ENCODE results near the gene CCR7.
A peak's percentile ranks its signal among the peaks of the same experiment; 100 is the strongest.

CCR7 gene

DNA sequence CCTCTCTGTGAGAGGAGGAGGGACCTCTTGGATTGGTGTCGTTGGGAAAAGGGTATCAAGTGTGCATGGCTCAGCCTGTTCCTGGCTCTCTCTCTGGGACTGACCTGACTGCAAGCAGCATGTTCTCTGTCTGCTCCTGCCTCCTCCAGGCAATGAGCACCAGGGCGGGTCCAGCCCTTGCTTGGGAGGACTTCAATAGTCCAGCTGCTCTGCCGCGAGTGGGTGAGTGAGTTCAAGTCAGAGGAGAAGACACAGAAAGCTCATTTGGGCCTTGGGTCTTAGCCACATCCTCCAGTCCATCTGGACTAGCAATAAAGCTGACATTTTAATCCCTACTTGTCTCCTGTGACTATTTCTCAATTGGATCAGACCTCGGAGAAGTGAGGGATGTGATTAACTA, 38.6 kb downstream of the CCR7 start:
- H3K27ac ChIP-seq (ENCODE audit: extremely low read depth, low read depth, low read length): no peak overlapping the region
- H3K4me3 ChIP-seq (ENCODE audit: low read depth, low read length): no peak overlapping the region
- no peaks in the 10 kb centered on the region for H3K36me3 ChIP-seq (ENCODE audit: control insufficient read depth in 2 of 2, insufficient read depth in 1 of 2, low read length in 2 of 2)
- CTCF ChIA-PET: interaction anchor here (1.0 to 12.0 kb wide), 5 partner anchors 34 to 92 kb away, joined by 3 to 194 read pairs (median 18); partner anchors contain the start of gene IGFBP4
- POLR2A ChIA-PET: no interaction called here
- H3K9me3 ChIP-seq (ENCODE audit: control insufficient read depth, insufficient read depth, low read depth, low read length): no peaks in the 10 kb centered on the region; the same call in 1 of the 2 replicates
- TF ChIP-seq ZNF768 (tag by site-specific recombination; IDR thresholded peaks at IDR 0.05): no peak
- no peaks in the 10 kb centered on the region for H3K4me1 ChIP-seq (ENCODE audit: control insufficient read depth, insufficient read depth, low read length)

DNA sequence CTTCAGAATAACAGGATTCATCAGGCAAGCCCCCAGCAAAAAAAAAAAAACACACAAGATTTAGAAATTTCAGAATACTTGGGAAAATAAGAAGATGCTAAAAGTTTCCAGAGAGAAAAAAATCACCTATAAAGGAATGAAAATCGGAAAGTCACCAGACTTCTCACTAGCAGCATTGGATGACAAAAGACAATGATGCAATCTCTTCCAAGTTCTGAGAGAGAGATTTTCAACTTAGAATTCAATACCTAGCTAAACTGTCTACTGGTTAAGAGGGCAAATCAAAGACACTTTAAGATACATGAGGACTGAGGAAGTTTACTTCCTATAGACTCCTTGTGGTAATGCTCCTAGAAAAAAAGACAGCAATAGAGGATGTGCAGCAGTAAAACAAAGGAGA, 40.0 kb downstream of the CCR7 start:
- no peak overlapping the region for H3K4me3 ChIP-seq (ENCODE audit: low read depth, low read length)
- H3K9me3 ChIP-seq (ENCODE audit: control insufficient read depth, insufficient read depth, low read depth, low read length): no peaks in the 10 kb centered on the region; the same call in 1 of the 2 replicates
- no peaks in the 10 kb centered on the region for H3K4me1 ChIP-seq (ENCODE audit: control insufficient read depth, insufficient read depth, low read length)
- ChIA-PET CTCF (interaction anchor here (0.6 to 12.0 kb wide), 8 partner anchors 9 to 125 kb away, joined by 3 to 194 read pairs (median 7); partner anchors contain the start of gene IGFBP4), POLR2A (no interaction called here)
- H3K27ac ChIP-seq (ENCODE audit: extremely low read depth, low read depth, low read length): no peak overlapping the region
- H3K36me3 ChIP-seq (ENCODE audit: control insufficient read depth in 2 of 2, insufficient read depth in 1 of 2, low read length in 2 of 2): no peaks in the 10 kb centered on the region
- no peak for TF ChIP-seq ZNF555 (tag by site-specific recombination; conservative IDR thresholded peaks at IDR 0.05)
- peak; percentile 86 for TF ChIP-seq SETDB1 (IDR thresholded peaks at IDR 0.05; ENCODE audit: insufficient read length, low read length)
- no peak for TF ChIP-seq ZNF777 (tag by site-specific recombination; IDR thresholded peaks at IDR 0.05; ENCODE audit: borderline replicate concordance)
- no peak for TF ChIP-seq ZNF473 (tag by site-specific recombination; IDR thresholded peaks at IDR 0.05)
- no peak for TF ChIP-seq ZNF560 (tag by site-specific recombination; IDR thresholded peaks at IDR 0.05; ENCODE audit: borderline replicate concordance)
- TF ChIP-seq, protein P1, sequence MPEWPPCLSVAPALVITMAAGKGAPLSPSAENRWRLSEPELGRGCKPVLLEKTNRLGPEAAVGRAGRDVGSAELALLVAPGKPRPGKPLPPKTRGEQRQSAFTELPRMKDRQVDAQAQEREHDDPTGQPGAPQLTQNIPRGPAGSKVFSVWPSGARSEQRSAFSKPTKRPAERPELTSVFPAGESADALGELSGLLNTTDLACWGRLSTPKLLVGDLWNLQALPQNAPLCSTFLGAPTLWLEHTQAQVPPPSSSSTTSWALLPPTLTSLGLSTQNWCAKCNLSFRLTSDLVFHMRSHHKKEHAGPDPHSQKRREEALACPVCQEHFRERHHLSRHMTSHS (tag by site-specific recombination; IDR thresholded peaks at IDR 0.05): no peak
- TF ChIP-seq ZNF350 (tag by site-specific recombination; IDR thresholded peaks at IDR 0.05): 0 out of 2 replicates have a peak, but pooled peaks have one; percentile 9
- TF ChIP-seq ZNF830 (tag by site-specific recombination; IDR thresholded peaks at IDR 0.05; ENCODE audit: low read depth): no peak
- TF ChIP-seq ZNF623 (tag by site-specific recombination; IDR thresholded peaks at IDR 0.05): no peak
- TF ChIP-seq, protein P2, sequence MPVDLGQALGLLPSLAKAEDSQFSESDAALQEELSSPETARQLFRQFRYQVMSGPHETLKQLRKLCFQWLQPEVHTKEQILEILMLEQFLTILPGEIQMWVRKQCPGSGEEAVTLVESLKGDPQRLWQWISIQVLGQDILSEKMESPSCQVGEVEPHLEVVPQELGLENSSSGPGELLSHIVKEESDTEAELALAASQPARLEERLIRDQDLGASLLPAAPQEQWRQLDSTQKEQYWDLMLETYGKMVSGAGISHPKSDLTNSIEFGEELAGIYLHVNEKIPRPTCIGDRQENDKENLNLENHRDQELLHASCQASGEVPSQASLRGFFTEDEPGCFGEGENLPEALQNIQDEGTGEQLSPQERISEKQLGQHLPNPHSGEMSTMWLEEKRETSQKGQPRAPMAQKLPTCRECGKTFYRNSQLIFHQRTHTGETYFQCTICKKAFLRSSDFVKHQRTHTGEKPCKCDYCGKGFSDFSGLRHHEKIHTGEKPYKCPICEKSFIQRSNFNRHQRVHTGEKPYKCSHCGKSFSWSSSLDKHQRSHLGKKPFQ (tag by site-specific recombination; IDR thresholded peaks at IDR 0.05): no peak
- no peak for TF ChIP-seq BCL11A (tag by site-specific recombination; IDR thresholded peaks at IDR 0.05; ENCODE audit: low read depth)
- no peak for TF ChIP-seq ZNF24 (tag by site-specific recombination; IDR thresholded peaks at IDR 0.05)

DNA sequence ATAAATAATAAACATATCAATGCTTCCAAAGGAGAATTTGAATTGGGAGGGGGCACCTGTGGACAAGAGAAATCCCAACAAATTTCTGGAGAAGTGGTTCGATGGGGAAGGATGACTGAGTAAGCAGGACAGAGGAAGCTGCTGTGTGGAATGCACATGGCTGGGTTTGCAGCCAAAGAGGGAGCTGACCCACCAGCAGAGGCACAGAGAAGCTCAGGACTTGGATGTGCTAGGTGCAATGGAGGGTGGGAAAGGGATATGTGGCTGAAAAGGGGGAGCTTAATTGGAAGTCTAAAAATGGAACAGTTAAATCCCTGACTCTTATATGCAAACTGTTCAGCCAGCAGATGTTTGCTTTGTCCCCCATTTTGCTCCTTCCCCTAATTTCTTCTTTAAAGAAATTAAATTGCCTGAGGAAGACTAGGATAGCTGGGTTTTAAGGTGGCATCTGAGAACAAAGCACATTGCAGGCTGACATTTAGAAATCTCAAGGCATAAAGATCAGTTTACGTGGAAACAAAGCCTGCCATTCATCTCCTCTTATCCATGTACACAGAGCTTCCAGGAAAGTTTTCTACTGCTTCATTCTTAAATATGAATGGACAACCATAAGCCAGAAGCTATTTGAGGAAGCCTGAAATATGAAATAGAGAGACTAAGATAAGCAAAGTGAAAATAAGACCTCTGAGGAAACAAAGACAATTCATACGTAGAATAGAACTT, 40.9 kb downstream of the CCR7 start:
- H3K4me1 ChIP-seq (ENCODE audit: control insufficient read depth, insufficient read depth, low read length): no peaks in the 10 kb centered on the region
- H3K36me3 ChIP-seq (ENCODE audit: control insufficient read depth in 2 of 2, insufficient read depth in 1 of 2, low read length in 2 of 2): no peaks in the 10 kb centered on the region
- H3K27ac ChIP-seq (ENCODE audit: extremely low read depth, low read depth, low read length): no peak overlapping the region
- POLR2A ChIA-PET: no interaction called here
- H3K9me3 ChIP-seq (ENCODE audit: control insufficient read depth, insufficient read depth, low read depth, low read length): no peaks in the 10 kb centered on the region; the same call in 1 of the 2 replicates
- no peak overlapping the region for H3K4me3 ChIP-seq (ENCODE audit: low read depth, low read length)
- CTCF ChIA-PET: interaction anchor here (0.5 to 12.0 kb wide), 8 partner anchors 9 to 111 kb away, joined by 3 to 194 read pairs (median 5); partner anchors contain the start of gene IGFBP4
- TF ChIP-seq ZNF560 (tag by site-specific recombination; IDR thresholded peaks at IDR 0.05; ENCODE audit: borderline replicate concordance) (no peak), ZNF404 (tag by site-specific recombination; IDR thresholded peaks at IDR 0.05) (no peak), ZBTB8A (tag by site-specific recombination; IDR thresholded peaks at IDR 0.05) (no peak), ZSCAN23 (tag by site-specific recombination; IDR thresholded peaks at IDR 0.05) (no peak), MYNN (tag by site-specific recombination; IDR thresholded peaks at IDR 0.05; ENCODE audit: borderline replicate concordance) (no peak), GLI2 (tag by site-specific recombination; IDR thresholded peaks at IDR 0.05; ENCODE audit: borderline replicate concordance, low read depth) (no peak), HOXA7 (CRISPR knock-in tag; IDR thresholded peaks at IDR 0.05; ENCODE audit: borderline replicate concordance) (no peak), EGR2 (tag by site-specific recombination; IDR thresholded peaks at IDR 0.05; ENCODE audit: low read depth) (no peak)
- TF ChIP-seq, protein P3, sequence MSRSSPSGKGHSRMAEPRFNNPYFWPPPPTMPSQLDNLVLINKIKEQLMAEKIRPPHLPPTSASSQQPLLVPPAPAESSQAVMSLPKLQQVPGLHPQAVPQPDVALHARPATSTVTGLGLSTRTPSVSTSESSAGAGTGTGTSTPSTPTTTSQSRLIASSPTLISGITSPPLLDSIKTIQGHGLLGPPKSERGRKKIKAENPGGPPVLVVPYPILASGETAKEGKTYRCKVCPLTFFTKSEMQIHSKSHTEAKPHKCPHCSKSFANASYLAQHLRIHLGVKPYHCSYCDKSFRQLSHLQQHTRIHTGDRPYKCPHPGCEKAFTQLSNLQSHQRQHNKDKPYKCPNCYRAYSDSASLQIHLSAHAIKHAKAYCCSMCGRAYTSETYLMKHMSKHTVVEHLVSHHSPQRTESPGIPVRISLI (tag by site-specific recombination; IDR thresholded peaks at IDR 0.05): no peak
- TF ChIP-seq, protein P4, sequence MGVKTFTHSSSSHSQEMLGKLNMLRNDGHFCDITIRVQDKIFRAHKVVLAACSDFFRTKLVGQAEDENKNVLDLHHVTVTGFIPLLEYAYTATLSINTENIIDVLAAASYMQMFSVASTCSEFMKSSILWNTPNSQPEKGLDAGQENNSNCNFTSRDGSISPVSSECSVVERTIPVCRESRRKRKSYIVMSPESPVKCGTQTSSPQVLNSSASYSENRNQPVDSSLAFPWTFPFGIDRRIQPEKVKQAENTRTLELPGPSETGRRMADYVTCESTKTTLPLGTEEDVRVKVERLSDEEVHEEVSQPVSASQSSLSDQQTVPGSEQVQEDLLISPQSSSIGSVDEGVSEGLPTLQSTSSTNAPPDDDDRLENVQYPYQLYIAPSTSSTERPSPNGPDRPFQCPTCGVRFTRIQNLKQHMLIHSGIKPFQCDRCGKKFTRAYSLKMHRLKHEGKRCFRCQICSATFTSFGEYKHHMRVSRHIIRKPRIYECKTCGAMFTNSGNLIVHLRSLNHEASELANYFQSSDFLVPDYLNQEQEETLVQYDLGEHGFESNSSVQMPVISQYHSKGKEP (tag by site-specific recombination; IDR thresholded peaks at IDR 0.05): no peak
- TF ChIP-seq, protein P5, sequence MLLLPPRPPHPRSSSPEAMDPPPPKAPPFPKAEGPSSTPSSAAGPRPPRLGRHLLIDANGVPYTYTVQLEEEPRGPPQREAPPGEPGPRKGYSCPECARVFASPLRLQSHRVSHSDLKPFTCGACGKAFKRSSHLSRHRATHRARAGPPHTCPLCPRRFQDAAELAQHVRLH (tag by site-specific recombination; IDR thresholded peaks at IDR 0.05): no peak

All from HEK293 (cell line).